NK-92 (cell line): ENCODE results near the gene DNAL4.

ENCODE experiments used
- DNase-seq: peaks from one replicate; lab custom pipeline; 2025; ENCODE audit not compliant: unreplicated experiment; lab: John Stamatoyannopoulos, UW

Gene DNAL4

GRCh38 chr22:38760477-38761201 is 33.3 kb downstream of the DNAL4 start:
- no peak for DNase-seq

GRCh38 chr22:38759005-38759404 is 34.9 kb downstream of the DNAL4 start:
- no peak for DNase-seq

GRCh38 chr22:38758276-38758945 is 35.5 kb downstream of the DNAL4 start:
- DNase-seq = no peak

GRCh38 chr22:38757464-38757757 is 36.5 kb downstream of the DNAL4 start:
- no peak for DNase-seq

- no peak for DNase-seq
Observed at GRCh38 chr22:38756711-38757463, 37.1 kb downstream of the DNAL4 start.

- DNase-seq = peak; percentile 42
Observed at GRCh38 chr22:38755911-38756532, 37.9 kb downstream of the DNAL4 start, which contains the start of gene SUN2. TSS of gene SUN2 (minus strand) at chr22:38755998. CDS start at chr22:38752628, 3,370 bp downstream.

DNA sequence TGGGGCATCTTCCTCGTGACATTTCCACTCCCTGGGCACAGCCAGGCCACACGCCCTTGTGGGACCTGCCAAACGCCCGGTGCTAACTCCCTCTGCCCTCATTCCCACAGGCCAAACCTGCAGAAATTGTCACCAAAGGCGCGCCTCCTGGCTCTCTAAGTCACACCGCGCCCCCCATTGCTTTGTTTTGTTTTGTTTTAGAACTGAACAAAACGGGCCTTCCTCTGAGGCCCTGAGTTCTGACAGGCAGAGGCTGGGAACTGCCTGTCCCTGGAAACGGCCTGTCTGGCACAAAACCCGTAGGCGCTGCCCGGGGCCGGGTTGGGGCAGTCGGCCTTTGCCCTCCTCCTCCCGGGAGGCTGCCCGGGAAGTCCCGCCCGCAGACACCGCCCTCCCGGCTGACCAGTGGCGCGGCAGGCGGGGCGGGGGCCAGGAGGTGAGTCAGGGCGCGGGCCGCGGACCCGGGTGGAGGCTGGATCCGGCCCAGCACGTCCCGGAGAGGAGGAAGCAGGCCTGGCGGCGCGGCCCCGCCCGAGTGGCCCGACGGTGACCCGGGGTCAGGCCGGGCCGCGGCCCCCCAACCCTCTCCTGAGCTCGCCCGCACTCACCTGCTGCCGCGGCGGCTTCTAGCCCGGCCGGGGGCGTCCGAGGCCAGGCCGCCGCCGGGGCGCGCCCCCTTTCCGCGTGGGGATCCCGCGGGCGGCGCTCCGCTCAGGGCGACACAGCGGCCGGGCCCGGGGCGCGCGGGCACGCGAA is 38.6 kb downstream of the DNAL4 start:
- DNase-seq = no peak

DNA sequence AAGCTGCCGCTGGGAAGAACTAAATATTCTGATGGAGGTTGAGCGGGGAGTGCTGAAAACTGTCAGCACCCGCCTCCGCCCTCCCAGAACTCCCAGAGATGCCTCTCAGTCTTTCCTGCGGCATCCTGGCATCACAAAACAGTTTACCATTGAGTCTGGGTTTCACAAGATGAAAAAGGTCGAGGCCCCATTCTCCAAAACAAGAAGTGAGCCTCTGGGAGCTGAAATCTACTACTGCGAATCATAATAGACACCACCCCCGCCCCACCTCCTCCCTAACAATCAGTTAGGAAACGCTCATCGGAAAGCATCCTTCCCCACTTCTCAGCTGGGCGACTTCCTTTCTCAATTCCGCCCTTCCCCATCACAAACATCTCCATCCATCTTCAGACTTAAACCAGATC is 39.2 kb downstream of the DNAL4 start:
- no peak for DNase-seq

- DNase-seq = no peak
Observed at GRCh38 chr22:38753948-38754750, 39.8 kb downstream of the DNAL4 start.

DNA sequence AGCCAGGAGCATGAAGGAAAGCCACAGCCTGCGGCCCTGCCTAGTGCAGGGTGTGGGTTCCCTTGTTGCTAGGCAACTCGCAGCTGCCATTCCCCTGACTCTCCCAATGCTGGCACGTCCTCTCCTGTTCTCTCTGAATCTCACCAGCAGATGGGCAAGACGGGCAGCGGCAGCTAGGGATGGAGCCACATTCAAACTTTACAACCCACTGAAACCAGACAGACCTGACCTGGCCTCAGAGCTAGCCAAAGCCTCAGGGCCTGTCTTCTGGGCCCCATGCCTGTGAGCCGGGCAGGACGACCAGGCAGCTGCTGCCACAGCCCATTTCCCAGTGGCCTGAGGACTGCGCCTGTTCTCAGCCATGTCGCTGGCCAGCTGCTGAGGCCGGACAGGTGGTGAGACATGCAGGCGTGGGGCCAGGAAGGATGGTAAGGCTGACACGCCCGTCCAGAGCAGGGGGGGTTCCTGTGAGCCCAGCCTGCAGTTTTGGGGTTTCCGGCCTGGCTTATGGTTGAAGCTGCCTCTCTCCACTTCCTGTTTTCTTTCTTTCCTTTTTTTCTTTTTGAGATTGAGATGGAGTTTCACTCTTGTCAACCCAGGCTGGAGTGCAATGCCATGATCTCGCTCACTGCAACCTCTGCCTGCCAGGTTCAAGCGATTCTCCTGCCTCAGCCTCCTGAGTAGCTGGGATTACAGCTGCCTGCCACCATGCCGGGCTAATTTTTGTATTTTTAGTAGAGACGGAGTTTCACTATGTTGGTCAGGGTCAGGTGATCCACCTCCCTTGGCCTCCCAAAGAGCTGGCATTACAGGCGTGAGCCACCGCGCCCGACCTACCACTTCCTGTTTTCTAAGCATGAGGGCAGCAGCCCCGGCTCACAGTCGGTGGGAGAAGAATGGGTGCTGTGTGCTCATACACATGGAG is 42.3 kb downstream of the DNAL4 start:
- DNase-seq = no peak

GRCh38 chr22:38751066-38751421 is 42.9 kb downstream of the DNAL4 start:
- DNase-seq = no peak

GRCh38 chr22:38750638-38751037 is 43.3 kb downstream of the DNAL4 start:
- no peak for DNase-seq

DNA sequence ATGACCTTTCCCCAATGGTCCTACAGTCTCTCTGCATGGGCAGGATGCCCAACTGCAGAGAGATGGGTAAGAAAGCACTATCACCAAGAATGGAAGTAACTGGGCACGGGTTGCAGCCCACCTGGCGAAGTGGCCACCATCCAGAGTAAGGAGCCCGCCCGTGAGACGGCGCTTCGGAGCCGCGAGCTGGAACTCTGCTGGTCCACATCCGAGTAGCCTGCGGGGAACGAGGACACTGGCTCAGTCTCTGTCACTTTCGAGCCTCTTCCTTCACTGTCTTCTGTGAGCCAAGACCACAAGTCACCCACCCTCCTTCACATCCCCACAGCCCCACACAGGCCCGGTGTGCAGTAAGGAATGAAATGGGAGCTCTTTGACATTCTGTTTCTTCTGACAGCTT is 43.8 kb downstream of the DNAL4 start:
- no peak for DNase-seq

GRCh38 chr22:38748487-38749136 is 45.3 kb downstream of the DNAL4 start:
- no peak for DNase-seq

- DNase-seq = no peak
Observed at GRCh38 chr22:38745676-38746460, 48.1 kb downstream of the DNAL4 start.

GRCh38 chr22:38744981-38745380 is 49.0 kb downstream of the DNAL4 start:
- no peak for DNase-seq

DNA sequence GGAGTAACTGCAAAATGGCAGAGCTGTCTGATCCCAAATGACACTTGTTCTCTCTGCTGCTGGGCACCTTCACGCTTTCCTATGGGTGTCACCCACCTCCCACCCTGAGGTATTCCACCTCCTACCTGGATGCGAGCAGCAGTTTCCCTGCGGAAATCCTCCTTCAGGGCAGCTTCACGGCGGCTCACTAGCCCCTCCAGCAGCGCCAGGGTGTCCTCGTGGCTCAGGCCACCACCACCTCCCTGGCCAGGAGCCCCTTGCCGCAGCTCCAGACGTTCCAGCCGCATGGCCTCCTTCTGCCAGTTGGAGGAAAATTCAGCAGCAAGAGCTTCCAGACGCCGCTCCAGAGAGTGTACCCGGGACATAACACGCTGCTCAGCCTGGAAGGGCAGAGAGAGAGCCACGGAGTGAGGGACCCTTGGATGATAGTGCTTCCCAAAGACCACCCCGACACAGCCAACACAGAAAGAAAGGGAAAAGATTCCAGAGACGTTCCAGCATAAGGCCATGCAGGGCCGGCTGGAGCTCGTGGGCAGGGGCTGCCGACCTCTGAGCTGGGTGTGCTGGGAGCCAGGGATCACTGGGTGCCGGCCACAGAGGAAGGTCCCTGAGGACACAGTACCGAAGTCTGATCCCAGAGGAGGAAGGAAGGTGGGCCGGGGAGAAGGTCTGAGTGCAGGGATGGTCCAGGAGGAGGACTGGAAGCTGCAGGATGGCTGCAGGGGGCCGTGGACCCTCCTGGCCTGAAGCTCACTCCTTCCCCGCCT is 51.6 kb downstream of the DNAL4 start:
- no peak for DNase-seq
